ENCODE measurements around the gene FCN1. TPM values are rescaled to one million over a fixed set of nuclear protein-coding genes. Genes with fewer than 3 reads are reported as not detected.

FCN1 gene
- total and polyA plus RNA-seq, 2 experiments from 2014 or later = not detected

DNA sequence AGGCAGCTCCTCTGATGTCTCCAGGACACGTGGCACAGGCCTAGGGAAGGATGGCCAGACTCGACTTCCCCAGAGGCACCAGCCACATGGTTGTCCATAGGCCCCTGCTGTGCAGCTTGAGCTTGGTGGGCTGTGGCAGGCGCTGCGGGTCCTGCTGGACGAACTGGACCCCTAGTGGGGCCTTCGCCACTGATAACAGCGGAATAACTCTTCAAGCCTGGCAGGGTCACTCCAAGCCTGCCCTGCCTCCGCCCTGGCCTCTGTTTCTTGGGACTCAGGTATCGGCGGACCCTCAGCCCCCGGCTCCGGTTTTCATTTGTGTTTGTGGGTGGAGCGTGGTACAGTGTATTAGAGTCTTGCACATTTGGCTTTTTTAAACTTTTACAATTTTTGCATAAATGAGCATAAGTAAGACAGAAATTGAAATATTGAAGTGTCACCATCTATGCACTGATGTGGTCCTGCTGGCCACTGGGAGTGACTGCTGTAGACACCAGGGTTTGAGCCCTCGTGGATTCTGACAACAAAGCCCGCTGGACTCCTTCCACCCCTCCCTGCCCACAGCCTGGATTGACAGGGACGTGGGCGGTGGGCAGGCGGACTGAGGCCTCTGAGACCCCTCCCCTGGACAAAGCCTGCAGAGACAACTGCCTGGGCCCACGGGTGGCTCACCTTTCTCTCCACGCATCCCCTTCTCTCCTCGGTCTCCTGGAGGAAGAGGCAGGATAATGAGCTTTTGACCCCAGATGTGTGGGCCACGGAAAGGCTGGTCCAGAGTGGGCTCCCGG is 3.8 kb downstream of the FCN1 start:
- no peak overlapping the region for H3K4me2 ChIP-seq
- H3K9me2 ChIP-seq (replicated peaks; ENCODE audit: insufficient read depth) = no peaks in the 10 kb centered on the region
- H3K27ac ChIP-seq = no peak overlapping the region
- no peaks in the 10 kb centered on the region for H3K36me3 ChIP-seq (replicated peaks; ENCODE audit: insufficient read depth, low read depth)
- no peak for DNase-seq (ENCODE audit: low spot score)
- no peaks in the 10 kb centered on the region for H4K20me1 ChIP-seq (ENCODE audit: insufficient read depth, poor library complexity, severe bottlenecking)
- H3K9me3 ChIP-seq (ENCODE audit: low read depth) = no peaks in the 10 kb centered on the region
- H3K27me3 ChIP-seq = no peaks in the 10 kb centered on the region
- 89% methylated on average over 23 of the region's 23 CpGs for WGBS (ENCODE audit: low lambda C conversion rate, missing lambda C conversion rate)
- H2AFZ ChIP-seq = no peak overlapping the region
- TF ChIP-seq, protein P1, sequence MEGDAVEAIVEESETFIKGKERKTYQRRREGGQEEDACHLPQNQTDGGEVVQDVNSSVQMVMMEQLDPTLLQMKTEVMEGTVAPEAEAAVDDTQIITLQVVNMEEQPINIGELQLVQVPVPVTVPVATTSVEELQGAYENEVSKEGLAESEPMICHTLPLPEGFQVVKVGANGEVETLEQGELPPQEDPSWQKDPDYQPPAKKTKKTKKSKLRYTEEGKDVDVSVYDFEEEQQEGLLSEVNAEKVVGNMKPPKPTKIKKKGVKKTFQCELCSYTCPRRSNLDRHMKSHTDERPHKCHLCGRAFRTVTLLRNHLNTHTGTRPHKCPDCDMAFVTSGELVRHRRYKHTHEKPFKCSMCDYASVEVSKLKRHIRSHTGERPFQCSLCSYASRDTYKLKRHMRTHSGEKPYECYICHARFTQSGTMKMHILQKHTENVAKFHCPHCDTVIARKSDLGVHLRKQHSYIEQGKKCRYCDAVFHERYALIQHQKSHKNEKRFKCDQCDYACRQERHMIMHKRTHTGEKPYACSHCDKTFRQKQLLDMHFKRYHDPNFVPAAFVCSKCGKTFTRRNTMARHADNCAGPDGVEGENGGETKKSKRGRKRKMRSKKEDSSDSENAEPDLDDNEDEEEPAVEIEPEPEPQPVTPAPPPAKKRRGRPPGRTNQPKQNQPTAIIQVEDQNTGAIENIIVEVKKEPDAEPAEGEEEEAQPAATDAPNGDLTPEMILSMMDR (IDR thresholded peaks at IDR 0.05; ENCODE audit: poor library complexity) = no peak
- no peak for TF ChIP-seq EZH2phosphoT487 (IDR thresholded peaks at IDR 0.05; ENCODE audit: low read depth, severe bottlenecking, unreplicated experiment)
- TF ChIP-seq EZH2 (IDR thresholded peaks at IDR 0.05; ENCODE audit: borderline replicate concordance) = no peak
- no peaks in the 10 kb centered on the region for H3K4me1 ChIP-seq (ENCODE audit: insufficient read depth)
- H3K79me2 ChIP-seq = no peaks in the 10 kb centered on the region
- H3K4me3 ChIP-seq = no peak overlapping the region

DNA sequence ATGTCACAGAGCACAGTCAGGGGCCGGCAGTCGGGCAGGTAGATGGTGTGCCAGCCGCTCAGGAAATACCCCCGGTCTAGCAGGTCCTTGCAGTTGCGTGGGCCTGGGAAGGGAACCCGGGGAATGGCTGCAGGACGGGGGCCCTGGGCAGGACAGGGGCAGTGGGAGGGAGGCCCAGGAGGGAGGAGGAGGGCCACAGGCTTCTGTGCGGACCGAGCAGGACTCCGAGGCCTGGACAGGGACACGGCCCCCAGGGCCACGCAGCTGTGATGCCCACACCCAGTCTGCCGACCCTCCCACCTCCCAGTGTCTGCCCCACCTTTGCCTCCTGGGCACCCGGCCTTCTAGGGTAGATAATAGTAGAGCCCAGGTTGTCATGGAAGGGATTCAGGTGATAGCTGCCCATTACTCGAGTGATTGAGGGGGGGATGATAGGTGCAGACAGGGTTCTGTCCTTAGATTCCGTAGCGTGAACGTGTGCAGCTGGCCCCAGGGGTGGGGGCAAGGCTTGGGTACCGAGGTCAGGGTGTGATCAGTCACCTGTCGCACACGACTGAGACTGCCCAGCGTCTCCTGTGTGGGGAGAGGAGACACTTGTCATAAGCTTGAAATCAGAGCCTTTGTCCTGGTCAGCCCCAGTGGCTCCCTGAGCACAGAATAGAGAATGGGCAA is 4.5 kb downstream of the FCN1 start:
- Histone ChIP-seq H3K36me3 (replicated peaks; ENCODE audit: insufficient read depth, low read depth) (no peaks in the 10 kb centered on the region), H3K4me1 (ENCODE audit: insufficient read depth) (no peaks in the 10 kb centered on the region), H4K20me1 (ENCODE audit: insufficient read depth, poor library complexity, severe bottlenecking) (no peaks in the 10 kb centered on the region), H2AFZ (no peak overlapping the region), H3K27ac (no peak overlapping the region), H3K4me2 (no peak overlapping the region), H3K4me3 (no peak overlapping the region), H3K27me3 (no peaks in the 10 kb centered on the region), H3K9me2 (replicated peaks; ENCODE audit: insufficient read depth) (no peaks in the 10 kb centered on the region), H3K79me2 (no peaks in the 10 kb centered on the region), H3K9me3 (ENCODE audit: low read depth) (no peaks in the 10 kb centered on the region)
- WGBS (ENCODE audit: low lambda C conversion rate, missing lambda C conversion rate) = 91% methylated on average over 21 of the region's 22 CpGs
- DNase-seq (ENCODE audit: low spot score) = no peak
- TF ChIP-seq, protein P1 (IDR thresholded peaks at IDR 0.05; ENCODE audit: poor library complexity) = no peak
- TF ChIP-seq EZH2 (IDR thresholded peaks at IDR 0.05; ENCODE audit: borderline replicate concordance) (no peak), EZH2phosphoT487 (IDR thresholded peaks at IDR 0.05; ENCODE audit: low read depth, severe bottlenecking, unreplicated experiment) (no peak)

- Histone ChIP-seq H3K4me2 (no peak overlapping the region), H3K79me2 (no peaks in the 10 kb centered on the region), H3K27me3 (no peaks in the 10 kb centered on the region), H3K4me3 (no peak overlapping the region), H2AFZ (no peak overlapping the region), H4K20me1 (ENCODE audit: insufficient read depth, poor library complexity, severe bottlenecking) (no peaks in the 10 kb centered on the region), H3K27ac (no peak overlapping the region), H3K36me3 (replicated peaks; ENCODE audit: insufficient read depth, low read depth) (no peaks in the 10 kb centered on the region), H3K9me2 (replicated peaks; ENCODE audit: insufficient read depth) (no peaks in the 10 kb centered on the region), H3K9me3 (ENCODE audit: low read depth) (no peaks in the 10 kb centered on the region), H3K4me1 (ENCODE audit: insufficient read depth) (no peaks in the 10 kb centered on the region)
- no peak for TF ChIP-seq EZH2 (IDR thresholded peaks at IDR 0.05; ENCODE audit: borderline replicate concordance)
- TF ChIP-seq, protein P1 (IDR thresholded peaks at IDR 0.05; ENCODE audit: poor library complexity) = no peak
- no peak for DNase-seq (ENCODE audit: low spot score)
- WGBS (ENCODE audit: low lambda C conversion rate, missing lambda C conversion rate) = 93% methylated on average over 20 of the region's 20 CpGs
Observed at GRCh38 chr9:134912126-134912840, 5.4 kb downstream of the FCN1 start.
